H9 (cell line): ENCODE data around the gene ISX. TPM values are rescaled to one million over a fixed set of nuclear protein-coding genes. Genes with fewer than 3 reads are reported as not detected.

Source experiments
- DNase-seq: peaks from one replicate; pipeline ENCODE4 v3.0.0-alpha.2; 2017
- H2AFZ ChIP-seq: one replicate; pipeline ENCODE4 v1.6.1; 2013; ENCODE audit warnings: mild to moderate bottlenecking, low read length, control low read depth, moderate library complexity
- H2AK5ac ChIP-seq: 2 replicates; pipeline ENCODE4 v1.6.1; 2013; ENCODE audit warnings: low read length, control low read depth, mixed read lengths; ENCODE audit not compliant: insufficient read length
- H2BK120ac ChIP-seq: one replicate; pipeline ENCODE4 v1.6.1; 2013; ENCODE audit warnings: low read depth, mild to moderate bottlenecking, low read length, control low read depth, inconsistent platforms; ENCODE audit not compliant: poor library complexity, severe bottlenecking
- H2BK12ac ChIP-seq: 2 replicates; pipeline ENCODE4 v1.6.1; 2013; ENCODE audit warnings: low read length, control low read depth, mixed read lengths, low read depth; ENCODE audit not compliant: insufficient read length
- H2BK15ac ChIP-seq: 2 replicates; pipeline ENCODE4 v1.6.1; 2013; ENCODE audit warnings: low read depth, low read length, control low read depth
- H2BK20ac ChIP-seq: one replicate; pipeline ENCODE4 v1.6.1; 2013; ENCODE audit warnings: low read depth, mild to moderate bottlenecking, low read length, control low read depth, inconsistent platforms; ENCODE audit not compliant: poor library complexity, severe bottlenecking
- H2BK5ac ChIP-seq: 2 replicates; pipeline ENCODE4 v1.6.1; 2013; ENCODE audit warnings: low read length, control low read depth, mixed read lengths; ENCODE audit not compliant: insufficient read length
- H3K14ac ChIP-seq: 2 replicates; pipeline ENCODE4 v1.6.1; 2013; ENCODE audit warnings: low read length, control low read depth; ENCODE audit not compliant: insufficient read depth
- H3K18ac ChIP-seq: 2 replicates; pipeline ENCODE4 v1.6.1; 2013; ENCODE audit warnings: low read depth, mild to moderate bottlenecking, mixed read lengths, low read length, control low read depth; ENCODE audit not compliant: insufficient read length
- H3K23ac ChIP-seq: 2 replicates; pipeline ENCODE4 v1.6.1; 2013; ENCODE audit warnings: low read length, control low read depth, mixed read lengths, low read depth; ENCODE audit not compliant: insufficient read length
- H3K23me2 ChIP-seq: 2 replicates; pipeline ENCODE4 v1.6.1; 2013; ENCODE audit warnings: low read depth, mild to moderate bottlenecking, mixed read lengths, low read length, control low read depth; ENCODE audit not compliant: insufficient read length, poor library complexity, severe bottlenecking
- H3K27ac ChIP-seq: 2 replicates; pipeline ENCODE4 v1.5.1; 2013; ENCODE audit warnings: low read length, control low read depth, mixed read lengths, low read depth; ENCODE audit not compliant: insufficient read length
- H3K27me3 ChIP-seq: 2 replicates; pipeline ENCODE4 v1.6.1; 2013; ENCODE audit warnings: low read length, control low read depth, inconsistent platforms; ENCODE audit not compliant: insufficient read depth
- H3K4ac ChIP-seq: 2 replicates; pipeline ENCODE4 v1.6.1; 2013; ENCODE audit warnings: low read depth, mild to moderate bottlenecking, control low read depth, inconsistent platforms, low read length, moderate library complexity
- H3K4me1 ChIP-seq: 2 replicates; pipeline ENCODE4 v1.6.1; 2013; ENCODE audit warnings: low read length, control low read depth, inconsistent platforms; ENCODE audit not compliant: insufficient read depth
- H3K4me2 ChIP-seq: 2 replicates; pipeline ENCODE4 v1.6.1; 2013; ENCODE audit warnings: low read length, control low read depth, mixed read lengths; ENCODE audit not compliant: insufficient read length, insufficient read depth
- H3K56ac ChIP-seq: 2 replicates; pipeline ENCODE4 v1.6.1; 2013; ENCODE audit warnings: low read depth, mild to moderate bottlenecking, mixed read lengths, low read length, control low read depth; ENCODE audit not compliant: insufficient read length
- H3K79me1 ChIP-seq: 2 replicates; pipeline ENCODE4 v1.6.1; 2013; ENCODE audit warnings: low read depth, mild to moderate bottlenecking, moderate library complexity, low read length, control low read depth, inconsistent platforms; ENCODE audit not compliant: insufficient read depth, poor library complexity, severe bottlenecking
- H3K79me2 ChIP-seq: 2 replicates; pipeline ENCODE4 v1.6.1; 2013; ENCODE audit warnings: low read length, control low read depth, inconsistent platforms; ENCODE audit not compliant: insufficient read depth
- H3K9ac ChIP-seq: 2 replicates; pipeline ENCODE4 v1.6.1; 2013; ENCODE audit warnings: low read length, control low read depth, mixed read lengths; ENCODE audit not compliant: insufficient read length; ENCODE audit errors: extremely low read depth
- H3K9me3 ChIP-seq: one replicate; pipeline ENCODE4 v1.6.1; 2013; ENCODE audit warnings: low read depth, low read length, inconsistent platforms; ENCODE audit not compliant: control insufficient read depth
- H3T11ph ChIP-seq: one replicate; pipeline ENCODE4 v1.6.1; 2013; ENCODE audit warnings: mild to moderate bottlenecking, low read length, control low read depth, inconsistent platforms
- H4K20me1 ChIP-seq: one replicate; pipeline ENCODE4 v1.6.1; 2013; ENCODE audit not compliant: control insufficient read depth, insufficient read length, insufficient read depth
- H4K5ac ChIP-seq: 2 replicates; pipeline ENCODE4 v1.6.1; 2013; ENCODE audit warnings: low read depth, mild to moderate bottlenecking, mixed read lengths, low read length, control low read depth; ENCODE audit not compliant: insufficient read length
- H4K8ac ChIP-seq: replicated peaks from 2 replicates; pipeline ENCODE4 v1.6.1; 2013; ENCODE audit warnings: low read length, control low read depth, mixed read lengths, low read depth; ENCODE audit not compliant: insufficient read length
- H4K91ac ChIP-seq: 2 replicates; pipeline ENCODE4 v1.6.1; 2013; ENCODE audit warnings: low read depth, mild to moderate bottlenecking, moderate library complexity, mixed read lengths, low read length, control low read depth; ENCODE audit not compliant: insufficient read length
- H3K27ac Mint-ChIP-seq, 3 experiments: 2 replicates in 2 of 3; 3 replicates in 1 of 3; pipeline ENCODE4 v1.8.0; 2020 to 2021; ENCODE audit warnings: mixed read lengths in 3 of 3, mild to moderate bottlenecking in 1 of 3, moderate library complexity in 1 of 3
- H3K27me3 Mint-ChIP-seq: 2 replicates; pipeline ENCODE4 v1.8.0; 2021; ENCODE audit warnings: low read depth, mild to moderate bottlenecking, moderate library complexity, mixed read lengths
- H3K36me3 Mint-ChIP-seq, 3 experiments: 2 replicates in 2 of 3; 3 replicates in 1 of 3; pipeline ENCODE4 v1.8.0; 2020 to 2021; ENCODE audit warnings: low read depth in 3 of 3, mixed read lengths in 3 of 3; ENCODE audit not compliant: insufficient read depth in 1 of 3
- H3K4me1 Mint-ChIP-seq, 2 experiments: 2 replicates each; pipeline ENCODE4 v1.8.0; 2020; ENCODE audit warnings: mixed read lengths in 2 of 2
- H3K4me3 Mint-ChIP-seq, 2 experiments: 2 replicates in 1 of 2; 3 replicates in 1 of 2; pipeline ENCODE4 v1.8.0; 2020 to 2021; ENCODE audit warnings: mild to moderate bottlenecking in 2 of 2, mixed read lengths in 2 of 2, moderate library complexity in 1 of 2
- H3K9me3 Mint-ChIP-seq, 2 experiments: 2 replicates in 1 of 2; 3 replicates in 1 of 2; pipeline ENCODE4 v1.8.0; 2020; ENCODE audit warnings: mild to moderate bottlenecking in 2 of 2, mixed read lengths in 2 of 2, moderate library complexity in 1 of 2
- CTCF ChIP-seq: fragments of 200-600 bp; sonication (generic); conservative IDR thresholded peaks from 3 replicates; pipeline ENCODE4 v1.8.0; 2021; ENCODE audit warnings: antibody characterized with exemption, mild to moderate bottlenecking
- WGBS: extraction: QIAGEN DNeasy Blood & Tissue Kit; methylation state at CpG from one replicate; pipeline ENCODE4 v1.1.7; 2013; ENCODE audit warnings: missing lambda C conversion rate, low lambda C conversion rate, mixed read lengths; ENCODE audit not compliant: insufficient read length; ENCODE audit errors: extremely low coverage; 5-methylcytosine and 5-hydroxymethylcytosine counted together
- total RNA-seq: library from RNA; stranded (reverse); gene quantifications from 2 replicates; pipeline ENCODE4 v1.2.1, GENCODE V29; 2021

The ISX gene
- total RNA-seq, 1 experiment from 2014 or later: not detected

- Histone ChIP-seq H3K4ac (no peak overlapping the region), H3T11ph (no peak overlapping the region), H4K20me1 (no peaks in the 10 kb centered on the region), H2BK15ac (no peak overlapping the region), H3K23ac (no peak overlapping the region), H3K18ac (no peak overlapping the region), H2AK5ac (no peak overlapping the region), H3K23me2 (no peaks in the 10 kb centered on the region), H3K27me3 (no peaks in the 10 kb centered on the region), H3K4me2 (no peak overlapping the region), H3K79me1 (no peaks in the 10 kb centered on the region), H2BK20ac (no peak overlapping the region), H4K8ac (no peak overlapping the region), H3K4me1 (no peaks in the 10 kb centered on the region), H3K27ac (no peak overlapping the region), H2BK12ac (no peak overlapping the region), H3K56ac (no peak overlapping the region), H3K9me3 (no peaks in the 10 kb centered on the region), H2BK120ac (no peak overlapping the region), H2BK5ac (no peak overlapping the region), H2AFZ (no peak overlapping the region), H4K91ac (no peak overlapping the region), H3K9ac (no peak overlapping the region), H3K14ac (no peak overlapping the region), H4K5ac (no peak overlapping the region), H3K79me2 (no peaks in the 10 kb centered on the region)
- H3K27ac Mint-ChIP-seq: no peak overlapping the region
- H3K9me3 Mint-ChIP-seq: no peaks in the 10 kb centered on the region
- H3K4me3 Mint-ChIP-seq: no peak overlapping the region
- peaks cover 2% of the 10 kb centered on the region in 2 experiments; a peak in 2 of 4 replicates for H3K4me1 Mint-ChIP-seq
- peaks cover 29% of the 10 kb centered on the region for H3K27me3 Mint-ChIP-seq
- no peaks in the 10 kb centered on the region for H3K36me3 Mint-ChIP-seq
- no peak for TF ChIP-seq CTCF
- no CpG with 5 or more reads among the region's 3 CpGs for WGBS
- no peak for DNase-seq
These were observed 58.8 kb downstream of the ISX start for GRCh38 chr22:35124691-35125219.
